K562 (cell line): ENCODE results near the gene CPT1C. TPM values are rescaled to one million over a fixed set of nuclear protein-coding genes. Genes with fewer than 3 reads are reported as not detected.
A peak's percentile ranks its signal among the peaks of the same experiment; 100 is the strongest.

Source experiments
- CCNT2 ChIP-seq: IDR thresholded peaks from 2 replicates; pipeline ENCODE4 v1.6.1; 2011; ENCODE audit warnings: borderline replicate concordance, low read depth, mild to moderate bottlenecking, moderate library complexity, mixed read lengths, low read length; ENCODE audit not compliant: insufficient read length; ENCODE audit errors: extremely low read depth
- FOXM1 ChIP-seq, 2 experiments: fragments of 450-650 bp in 1 of 2; sonication (generic) in 1 of 2; formaldehyde crosslinking in 1 of 2; IDR thresholded peaks; 2 replicates each; pipeline versions ENCODE4 v1.6.1 to v1.9.0; 2017 to 2022; ENCODE audit warnings: low read depth in 2 of 2, mild to moderate bottlenecking in 2 of 2, missing genetic modification reagents in 1 of 2, moderate library complexity in 1 of 2
- polyA plus RNA-seq, 8 experiments: library from polyadenylated mRNA; depleted of rRNA in 4 of 8; stranded (reverse) in 5 of 8; unstranded in 3 of 8; fragments of >200 nt; fragmentation: Nextera tagmentation in 2 of 8; fragmentation: Illumina TruSeq in 1 of 8; extraction: Ambion mirVana in 2 of 8; extraction: Trizol in 1 of 8; gene quantifications; 2 replicates each; pipeline versions ENCODE4 v1.2.1 to v1.2.3, GENCODE V29; 2011 to 2014; ENCODE audit warnings: inconsistent platforms in 1 of 8, missing spikeins in 1 of 8
- total RNA-seq, 7 experiments: library from RNA; depleted of rRNA in 6 of 7; stranded (reverse); fragments of >200 nt in 6 of 7; fragmentation: Illumina TruSeq in 2 of 7; extraction: Trizol in 2 of 7; gene quantifications; 2 replicates each; pipeline versions ENCODE4 v1.2.1 to v1.2.3, GENCODE V29; 2011 to 2021; ENCODE audit warnings: low replicate concordance in 1 of 7
- TF ChIP-seq, protein P1 (sequence below): fragments of 450-650 bp; formaldehyde crosslinking; IDR thresholded peaks from 2 replicates; pipeline ENCODE4 v1.4.0; 2020; ENCODE audit warnings: mild to moderate bottlenecking, moderate library complexity
- TF ChIP-seq, protein P2 (sequence below): fragments of 250-450 bp; sonication (Bioruptor Pico); IDR thresholded peaks from 2 replicates; pipeline ENCODE4 v1.4.0; 2020
- TF ChIP-seq, protein P3 (sequence below), 2 experiments: fragments of 450-650 bp in 1 of 2; sonication (generic) in 1 of 2; formaldehyde crosslinking; conservative IDR thresholded peaks; 2 replicates each; pipeline versions ENCODE4 v1.4.0 to v1.8.1; 2020 to 2022; ENCODE audit warnings: mild to moderate bottlenecking in 1 of 2, missing genetic modification reagents in 1 of 2
- TF ChIP-seq, protein P4 (sequence below), 2 experiments: fragments of 450-650 bp; formaldehyde crosslinking in 1 of 2; IDR thresholded peaks; 2 replicates each; pipeline versions ENCODE4 v1.4.0 to v1.6.1; 2014 to 2020; ENCODE audit warnings: mild to moderate bottlenecking in 2 of 2, borderline replicate concordance in 1 of 2, low read depth in 1 of 2

Gene CPT1C
- total and polyA plus RNA-seq, 9 of the 15 experiments (the other 6 are each of a cell fraction or from before 2014, with no cell fraction given) = 1.9 to 12.3 (median 3.0) TPM

DNA sequence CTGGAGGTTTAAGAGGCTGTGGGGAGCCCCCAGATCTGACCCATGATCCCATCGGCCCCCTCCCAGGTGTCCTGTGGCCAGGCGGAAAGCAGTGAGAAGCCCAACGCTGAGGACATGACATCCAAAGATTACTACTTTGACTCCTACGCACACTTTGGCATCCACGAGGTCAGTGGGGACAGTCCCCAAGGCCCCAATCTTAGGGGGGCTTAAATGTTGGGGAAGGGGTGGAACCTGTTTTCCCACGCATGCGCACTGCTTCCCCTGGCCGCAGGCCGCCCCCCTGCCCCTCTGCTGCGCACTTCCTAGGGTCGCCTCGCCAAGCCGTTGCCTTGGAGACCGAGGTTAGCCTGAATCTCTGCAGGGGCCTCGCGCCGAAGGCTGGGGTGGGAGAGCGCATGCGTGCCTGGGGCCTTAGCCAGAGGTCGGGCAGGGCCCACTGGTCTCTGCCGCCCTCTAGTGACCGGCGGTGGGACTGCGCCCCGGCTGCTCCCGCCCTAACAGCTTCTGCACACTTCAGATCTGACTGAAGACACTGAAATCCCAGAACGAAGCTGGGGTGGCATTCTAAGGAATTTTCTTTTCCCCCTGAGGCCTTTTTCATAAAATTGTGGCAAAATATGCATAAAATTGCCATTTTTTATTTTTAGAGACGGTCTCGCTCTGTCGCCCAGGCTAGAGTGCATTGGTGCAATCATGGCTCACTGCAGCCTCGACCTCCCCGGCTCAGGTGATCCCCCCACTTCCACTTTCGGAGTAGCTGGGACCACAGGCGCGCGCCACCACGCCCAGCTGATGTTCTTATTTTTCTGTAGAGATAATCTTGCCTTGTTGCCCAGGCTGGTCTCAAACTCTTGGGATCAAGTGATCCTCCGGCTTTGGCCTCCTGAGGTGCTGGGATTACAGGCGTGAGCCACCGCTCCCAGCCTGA is 10.2 kb upstream of the CPT1C start (continued):
- TF ChIP-seq, protein P1, sequence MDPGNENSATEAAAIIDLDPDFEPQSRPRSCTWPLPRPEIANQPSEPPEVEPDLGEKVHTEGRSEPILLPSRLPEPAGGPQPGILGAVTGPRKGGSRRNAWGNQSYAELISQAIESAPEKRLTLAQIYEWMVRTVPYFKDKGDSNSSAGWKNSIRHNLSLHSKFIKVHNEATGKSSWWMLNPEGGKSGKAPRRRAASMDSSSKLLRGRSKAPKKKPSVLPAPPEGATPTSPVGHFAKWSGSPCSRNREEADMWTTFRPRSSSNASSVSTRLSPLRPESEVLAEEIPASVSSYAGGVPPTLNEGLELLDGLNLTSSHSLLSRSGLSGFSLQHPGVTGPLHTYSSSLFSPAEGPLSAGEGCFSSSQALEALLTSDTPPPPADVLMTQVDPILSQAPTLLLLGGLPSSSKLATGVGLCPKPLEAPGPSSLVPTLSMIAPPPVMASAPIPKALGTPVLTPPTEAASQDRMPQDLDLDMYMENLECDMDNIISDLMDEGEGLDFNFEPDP = no peak
- TF ChIP-seq, protein P2, sequence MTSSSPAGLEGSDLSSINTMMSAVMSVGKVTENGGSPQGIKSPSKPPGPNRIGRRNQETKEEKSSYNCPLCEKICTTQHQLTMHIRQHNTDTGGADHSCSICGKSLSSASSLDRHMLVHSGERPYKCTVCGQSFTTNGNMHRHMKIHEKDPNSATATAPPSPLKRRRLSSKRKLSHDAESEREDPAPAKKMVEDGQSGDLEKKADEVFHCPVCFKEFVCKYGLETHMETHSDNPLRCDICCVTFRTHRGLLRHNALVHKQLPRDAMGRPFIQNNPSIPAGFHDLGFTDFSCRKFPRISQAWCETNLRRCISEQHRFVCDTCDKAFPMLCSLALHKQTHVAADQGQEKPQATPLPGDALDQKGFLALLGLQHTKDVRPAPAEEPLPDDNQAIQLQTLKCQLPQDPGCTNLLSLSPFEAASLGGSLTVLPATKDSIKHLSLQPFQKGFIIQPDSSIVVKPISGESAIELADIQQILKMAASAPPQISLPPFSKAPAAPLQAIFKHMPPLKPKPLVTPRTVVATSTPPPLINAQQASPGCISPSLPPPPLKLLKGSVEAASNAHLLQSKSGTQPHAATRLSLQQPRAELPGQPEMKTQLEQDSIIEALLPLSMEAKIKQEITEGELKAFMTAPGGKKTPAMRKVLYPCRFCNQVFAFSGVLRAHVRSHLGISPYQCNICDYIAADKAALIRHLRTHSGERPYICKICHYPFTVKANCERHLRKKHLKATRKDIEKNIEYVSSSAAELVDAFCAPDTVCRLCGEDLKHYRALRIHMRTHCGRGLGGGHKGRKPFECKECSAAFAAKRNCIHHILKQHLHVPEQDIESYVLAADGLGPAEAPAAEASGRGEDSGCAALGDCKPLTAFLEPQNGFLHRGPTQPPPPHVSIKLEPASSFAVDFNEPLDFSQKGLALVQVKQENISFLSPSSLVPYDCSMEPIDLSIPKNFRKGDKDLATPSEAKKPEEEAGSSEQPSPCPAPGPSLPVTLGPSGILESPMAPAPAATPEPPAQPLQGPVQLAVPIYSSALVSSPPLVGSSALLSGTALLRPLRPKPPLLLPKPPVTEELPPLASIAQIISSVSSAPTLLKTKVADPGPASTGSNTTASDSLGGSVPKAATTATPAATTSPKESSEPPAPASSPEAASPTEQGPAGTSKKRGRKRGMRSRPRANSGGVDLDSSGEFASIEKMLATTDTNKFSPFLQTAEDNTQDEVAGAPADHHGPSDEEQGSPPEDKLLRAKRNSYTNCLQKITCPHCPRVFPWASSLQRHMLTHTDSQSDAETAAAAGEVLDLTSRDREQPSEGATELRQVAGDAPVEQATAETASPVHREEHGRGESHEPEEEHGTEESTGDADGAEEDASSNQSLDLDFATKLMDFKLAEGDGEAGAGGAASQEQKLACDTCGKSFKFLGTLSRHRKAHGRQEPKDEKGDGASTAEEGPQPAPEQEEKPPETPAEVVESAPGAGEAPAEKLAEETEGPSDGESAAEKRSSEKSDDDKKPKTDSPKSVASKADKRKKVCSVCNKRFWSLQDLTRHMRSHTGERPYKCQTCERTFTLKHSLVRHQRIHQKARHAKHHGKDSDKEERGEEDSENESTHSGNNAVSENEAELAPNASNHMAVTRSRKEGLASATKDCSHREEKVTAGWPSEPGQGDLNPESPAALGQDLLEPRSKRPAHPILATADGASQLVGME (CRISPR knock-in tag) = no peak
- TF ChIP-seq, protein P3, sequence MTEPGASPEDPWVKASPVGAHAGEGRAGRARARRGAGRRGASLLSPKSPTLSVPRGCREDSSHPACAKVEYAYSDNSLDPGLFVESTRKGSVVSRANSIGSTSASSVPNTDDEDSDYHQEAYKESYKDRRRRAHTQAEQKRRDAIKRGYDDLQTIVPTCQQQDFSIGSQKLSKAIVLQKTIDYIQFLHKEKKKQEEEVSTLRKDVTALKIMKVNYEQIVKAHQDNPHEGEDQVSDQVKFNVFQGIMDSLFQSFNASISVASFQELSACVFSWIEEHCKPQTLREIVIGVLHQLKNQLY (CRISPR knock-in tag; conservative IDR thresholded peaks at IDR 0.05) = no peak
- TF ChIP-seq, protein P4, sequence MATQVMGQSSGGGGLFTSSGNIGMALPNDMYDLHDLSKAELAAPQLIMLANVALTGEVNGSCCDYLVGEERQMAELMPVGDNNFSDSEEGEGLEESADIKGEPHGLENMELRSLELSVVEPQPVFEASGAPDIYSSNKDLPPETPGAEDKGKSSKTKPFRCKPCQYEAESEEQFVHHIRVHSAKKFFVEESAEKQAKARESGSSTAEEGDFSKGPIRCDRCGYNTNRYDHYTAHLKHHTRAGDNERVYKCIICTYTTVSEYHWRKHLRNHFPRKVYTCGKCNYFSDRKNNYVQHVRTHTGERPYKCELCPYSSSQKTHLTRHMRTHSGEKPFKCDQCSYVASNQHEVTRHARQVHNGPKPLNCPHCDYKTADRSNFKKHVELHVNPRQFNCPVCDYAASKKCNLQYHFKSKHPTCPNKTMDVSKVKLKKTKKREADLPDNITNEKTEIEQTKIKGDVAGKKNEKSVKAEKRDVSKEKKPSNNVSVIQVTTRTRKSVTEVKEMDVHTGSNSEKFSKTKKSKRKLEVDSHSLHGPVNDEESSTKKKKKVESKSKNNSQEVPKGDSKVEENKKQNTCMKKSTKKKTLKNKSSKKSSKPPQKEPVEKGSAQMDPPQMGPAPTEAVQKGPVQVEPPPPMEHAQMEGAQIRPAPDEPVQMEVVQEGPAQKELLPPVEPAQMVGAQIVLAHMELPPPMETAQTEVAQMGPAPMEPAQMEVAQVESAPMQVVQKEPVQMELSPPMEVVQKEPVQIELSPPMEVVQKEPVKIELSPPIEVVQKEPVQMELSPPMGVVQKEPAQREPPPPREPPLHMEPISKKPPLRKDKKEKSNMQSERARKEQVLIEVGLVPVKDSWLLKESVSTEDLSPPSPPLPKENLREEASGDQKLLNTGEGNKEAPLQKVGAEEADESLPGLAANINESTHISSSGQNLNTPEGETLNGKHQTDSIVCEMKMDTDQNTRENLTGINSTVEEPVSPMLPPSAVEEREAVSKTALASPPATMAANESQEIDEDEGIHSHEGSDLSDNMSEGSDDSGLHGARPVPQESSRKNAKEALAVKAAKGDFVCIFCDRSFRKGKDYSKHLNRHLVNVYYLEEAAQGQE (IDR thresholded peaks at IDR 0.05; ENCODE audit: borderline replicate concordance) = peak; percentile 43; the same call in 1 of the 2 replicates
- TF ChIP-seq, protein P4 (CRISPR knock-in tag; IDR thresholded peaks at IDR 0.05; ENCODE audit: low read depth) = 0 out of 2 replicates have a peak, but pooled peaks have one; percentile 18
- peak; percentile 29 for TF ChIP-seq CCNT2
- TF ChIP-seq FOXM1 (IDR thresholded peaks at IDR 0.05; ENCODE audit: low read depth) = no peak
- TF ChIP-seq FOXM1 (CRISPR knock-in tag; IDR thresholded peaks at IDR 0.05; ENCODE audit: low read depth) = peak; percentile 65; the same call in 1 of the 2 replicates
